Measurements from ENCODE around the gene CRELD2. TPM values are rescaled to one million over a fixed set of nuclear protein-coding genes. Genes with fewer than 3 reads are reported as not detected.

CRELD2 gene
- total and polyA plus RNA-seq, 2 of the 8 experiments (the other 6 are each of a cell fraction or from before 2014, with no cell fraction given) = 24.5 to 36.6 TPM

- TF ChIP-seq RNF2 (IDR thresholded peaks at IDR 0.05; ENCODE audit: borderline replicate concordance, low read depth, low read length, missing control alignments, poor library complexity, severe bottlenecking) (no peak), SP2 (IDR thresholded peaks at IDR 0.05; ENCODE audit: low read length) (no peak), TBP (IDR thresholded peaks at IDR 0.05; ENCODE audit: low read depth, low read length) (no peak), HDAC2 (IDR thresholded peaks at IDR 0.05; ENCODE audit: borderline replicate concordance in 1 of 2, low read depth in 2 of 2, low read length in 2 of 2) (no peak), SIX5 (IDR thresholded peaks at IDR 0.05; ENCODE audit: low read depth, low read length) (no peak), EZH2 (IDR thresholded peaks at IDR 0.05; ENCODE audit: low read depth, low read length, severe bottlenecking) (no peak), JUND (IDR thresholded peaks at IDR 0.05; ENCODE audit: low read length) (no peak)
Observed at GRCh38 chr22:49907807-49908206, 10.6 kb upstream of the CRELD2 start (continued).
